K562 (cell line): ENCODE data around the gene LDB2. TPM values are rescaled to one million over a fixed set of nuclear protein-coding genes. Genes with fewer than 3 reads are reported as not detected.

ENCODE experiments used
- ATAC-seq: fragments of 200-7000 bp; cut with Tn5 transposase; 3 replicates; pipeline ENCODE4 v1.9.1; 2020; ENCODE audit warnings: moderate library complexity
- BruUV-seq: library from RNA; stranded (reverse); fragments of 400-500 nt; replicated peaks from 2 replicates; lab custom pipeline; 2021; lab: Mats Ljungman, UMichigan
- CTCF ChIA-PET: fragments of 300-600 bp; formaldehyde crosslinking; extraction: SDS; loops from one replicate; lab custom pipeline; 2021; ENCODE audit warnings: low intra/inter-chr PET ratio; lab: Yijun Ruan, JAX
- POLR2A ChIA-PET: fragments of 300-600, 350-650 bp; sonication (Branson Sonifier 250); formaldehyde crosslinking; extraction: SDS; loops from one replicate; lab custom pipeline; 2021; ENCODE audit warnings: antibody characterized with exemption, inconsistent platforms; lab: Yijun Ruan, JAX
- DNase-seq, 4 experiments: peaks; one replicate each; pipeline versions ENCODE4 v3.0.0 to v3.0.0-alpha.2; 2011 to 2018; ENCODE audit warnings: low spot score in 3 of 4, mixed read lengths in 3 of 4; ENCODE audit errors: extremely low read depth in 1 of 4
- FAIRE-seq: peaks from 2 replicates; lab custom pipeline; 2011; peaks lifted over from hg19 to GRCh38; lab: Jason Lieb, UNC
- H2AFZ ChIP-seq: 2 replicates; pipeline ENCODE4 v1.6.0; 2011; ENCODE audit warnings: low read depth, low read length, control low read depth, inconsistent platforms
- H3K27ac ChIP-seq: fragments of 200-600 bp; 3 replicates; pipeline ENCODE4 v1.8.0; 2011; ENCODE audit warnings: low read depth, mild to moderate bottlenecking, control low read depth, inconsistent platforms, low read length, moderate library complexity, mixed read lengths; ENCODE audit errors: extremely low read depth
- H3K27me3 ChIP-seq, 2 experiments: fragments of 300-600 bp in 1 of 2; 2 replicates in 1 of 2; 3 replicates in 1 of 2; pipeline versions ENCODE4 v1.6.0 to v1.8.0; 2011; ENCODE audit warnings: inconsistent platforms in 2 of 2, low read length in 2 of 2, mild to moderate bottlenecking in 1 of 2, mixed read lengths in 1 of 2, moderate library complexity in 1 of 2; ENCODE audit not compliant: control insufficient read depth in 2 of 2, insufficient read depth in 2 of 2
- H3K36me3 ChIP-seq: fragments of 300-600 bp; 3 replicates; pipeline ENCODE4 v1.8.0; 2011; ENCODE audit warnings: mild to moderate bottlenecking, low read length, inconsistent platforms; ENCODE audit not compliant: control insufficient read depth, insufficient read depth
- H3K4me1 ChIP-seq, 2 experiments: fragments of 200-600 bp in 1 of 2; replicated peaks in 1 of 2; 2 replicates in 1 of 2; 3 replicates in 1 of 2; pipeline versions ENCODE4 v1.5.1 to v1.8.0; 2011; ENCODE audit warnings: inconsistent platforms in 2 of 2, low read length in 2 of 2, mild to moderate bottlenecking in 1 of 2, mixed read lengths in 1 of 2, moderate library complexity in 1 of 2; ENCODE audit not compliant: control insufficient read depth in 2 of 2, insufficient read depth in 2 of 2
- H3K4me2 ChIP-seq: 2 replicates; pipeline ENCODE4 v1.6.1; 2011; ENCODE audit warnings: low read length, control low read depth, inconsistent platforms, mixed read lengths; ENCODE audit not compliant: insufficient read depth
- H3K4me3 ChIP-seq: fragments of 200-600 bp; sonication (generic), shearing (Covaris generic); 2 replicates; pipeline ENCODE4 v1.5.1; 2016; ENCODE audit warnings: control low read depth, inconsistent platforms
- H3K79me2 ChIP-seq: fragments of 200-600 bp; 3 replicates; pipeline ENCODE4 v1.8.0; 2011; ENCODE audit warnings: low read length, inconsistent platforms; ENCODE audit not compliant: control insufficient read depth, insufficient read depth
- H3K9ac ChIP-seq, 2 experiments: 2 replicates each; pipeline versions ENCODE4 v1.6.0 to v1.6.1; 2011; ENCODE audit warnings: low read depth in 2 of 2, low read length in 2 of 2, control low read depth in 1 of 2, inconsistent platforms in 1 of 2, mild to moderate bottlenecking in 1 of 2, mixed read lengths in 1 of 2; ENCODE audit not compliant: insufficient read depth in 1 of 2
- H3K9me1 ChIP-seq: one replicate; pipeline ENCODE4 v1.6.0; 2011; ENCODE audit warnings: inconsistent platforms, mild to moderate bottlenecking, low read length, moderate library complexity; ENCODE audit not compliant: control insufficient read depth, insufficient read depth
- H3K9me3 ChIP-seq: replicated peaks from 2 replicates; pipeline ENCODE4 v1.5.1; 2011; ENCODE audit warnings: low read depth, low read length, inconsistent platforms; ENCODE audit not compliant: control insufficient read depth, insufficient read depth
- H4K20me1 ChIP-seq: replicated peaks from 2 replicates; pipeline ENCODE4 v1.6.1; 2011; ENCODE audit warnings: low read length, inconsistent platforms, mixed read lengths; ENCODE audit not compliant: control insufficient read depth, insufficient read depth
- NEUROD1 ChIP-seq: fragments of 150-350 bp; IDR thresholded peaks from 2 replicates; pipeline ENCODE4 v1.6.1; 2014; ENCODE audit warnings: borderline replicate concordance, low read length, low read depth; ENCODE audit not compliant: partially characterized antibody
- PRPF4 ChIP-seq: fragments of 200-400 bp; formaldehyde crosslinking; IDR thresholded peaks from one replicate; pipeline ENCODE4 v1.6.1; 2017; ENCODE audit warnings: low read length, low read depth, mild to moderate bottlenecking; ENCODE audit not compliant: insufficient read depth, poor library complexity, severe bottlenecking
- ZHX1 ChIP-seq: fragments of 150-350 bp; conservative IDR thresholded peaks from 2 replicates; pipeline ENCODE4 v1.6.1; 2014; ENCODE audit warnings: low read length
- ZNF274 ChIP-seq: IDR thresholded peaks from 2 replicates; pipeline ENCODE4 v1.6.1; 2011; ENCODE audit warnings: low read depth, mild to moderate bottlenecking, low read length, moderate library complexity, borderline replicate concordance
- ZNF280B ChIP-seq: fragments of 250-450 bp; sonication (Bioruptor Pico); IDR thresholded peaks from 2 replicates; pipeline ENCODE4 v1.5.1; 2021; ENCODE audit warnings: mild to moderate bottlenecking
- ZNF445 ChIP-seq: fragments of 250-450 bp; sonication (Bioruptor Pico); IDR thresholded peaks from 2 replicates; pipeline ENCODE4 v1.4.0; 2020; ENCODE audit warnings: low read depth, mild to moderate bottlenecking, moderate library complexity
- WGBS: fragments of 100-300 bp; shearing (Covaris generic); methylation state at CpG from one replicate; pipeline ENCODE4 v1.1.6; 2016; ENCODE audit warnings: low coverage, mixed read lengths; ENCODE audit not compliant: insufficient coverage; ENCODE audit errors: missing lambda C conversion rate; 5-methylcytosine and 5-hydroxymethylcytosine counted together
- in situ Hi-C: fragments of 300-500 bp; cut with MboI; formaldehyde crosslinking; loops from 4 replicates; pipeline ENCODE4 v1.15.0; 2018; ENCODE audit warnings: inconsistent platforms, mixed read lengths
- intact Hi-C: fragments of 100-400 bp; cut with micrococcal nuclease; formaldehyde crosslinking; loops from 2 replicates; pipeline ENCODE4 v1.14.2; 2022
- polyA plus RNA-seq, 8 experiments: library from polyadenylated mRNA; depleted of rRNA in 4 of 8; stranded (reverse) in 5 of 8; unstranded in 3 of 8; fragments of >200 nt; fragmentation: Nextera tagmentation in 2 of 8; fragmentation: Illumina TruSeq in 1 of 8; extraction: Ambion mirVana in 2 of 8; extraction: Trizol in 1 of 8; gene quantifications; 2 replicates each; pipeline versions ENCODE4 v1.2.1 to v1.2.3, GENCODE V29; 2011 to 2014; ENCODE audit warnings: inconsistent platforms in 1 of 8, missing spikeins in 1 of 8
- total RNA-seq, 7 experiments: library from RNA; depleted of rRNA in 6 of 7; stranded (reverse); fragments of >200 nt in 6 of 7; fragmentation: Illumina TruSeq in 2 of 7; extraction: Trizol in 2 of 7; gene quantifications; 2 replicates each; pipeline versions ENCODE4 v1.2.1 to v1.2.3, GENCODE V29; 2011 to 2021; ENCODE audit warnings: low replicate concordance in 1 of 7

LDB2 gene
- total and polyA plus RNA-seq, 9 of the 15 experiments (the other 6 are each of a cell fraction or from before 2014, with no cell fraction given): 0.10 to 0.20 TPM; not detected in 7

- H4K20me1 ChIP-seq: no peaks in the 10 kb centered on the region
- no peak for TF ChIP-seq ZNF280B (CRISPR knock-in tag)
- no peak for TF ChIP-seq ZHX1
- no peak for TF ChIP-seq ZNF274
- no peak for TF ChIP-seq NEUROD1
- TF ChIP-seq ZNF445 (CRISPR knock-in tag): no peak
- no peak for TF ChIP-seq PRPF4
- TF ChIP-seq, all 486 proteins: peak for 0
- no peak for DNase-seq
- CTCF ChIA-PET: no interaction called here
- no peaks in the 10 kb centered on the region for H3K9me3 ChIP-seq
- POLR2A ChIA-PET: no interaction called here
- no peak overlapping the region for H2AFZ ChIP-seq
- H3K4me3 ChIP-seq: no peak overlapping the region
- no peak overlapping the region for H3K4me2 ChIP-seq
- intact Hi-C loops (no loop called here), in situ Hi-C loops (no loop called here)
- H3K79me2 ChIP-seq: no peaks in the 10 kb centered on the region
- H3K27ac ChIP-seq: no peak overlapping the region
- no peak overlapping the region for H3K9ac ChIP-seq
- FAIRE-seq: no peak
- no TSS peak for BruUV-seq
- ATAC-seq: no peak
- WGBS: 2% methylated on average over 7 of the region's 7 CpGs
- H3K36me3 ChIP-seq: no peaks in the 10 kb centered on the region
- H3K4me1 ChIP-seq: no peaks in the 10 kb centered on the region
- no peaks in the 10 kb centered on the region for H3K27me3 ChIP-seq
- H3K9me1 ChIP-seq: no peaks in the 10 kb centered on the region
These were observed 17.1 kb downstream of the LDB2 start for GRCh38 chr4:16881151-16881884.
